ENCODE data around the gene ZNF805.
"Not testable (repeated sequence)": the region's sequence is repeated elsewhere in the genome, so short reads cannot be mapped to it uniquely, and the experiment has no call there.

The ZNF805 gene

DNA sequence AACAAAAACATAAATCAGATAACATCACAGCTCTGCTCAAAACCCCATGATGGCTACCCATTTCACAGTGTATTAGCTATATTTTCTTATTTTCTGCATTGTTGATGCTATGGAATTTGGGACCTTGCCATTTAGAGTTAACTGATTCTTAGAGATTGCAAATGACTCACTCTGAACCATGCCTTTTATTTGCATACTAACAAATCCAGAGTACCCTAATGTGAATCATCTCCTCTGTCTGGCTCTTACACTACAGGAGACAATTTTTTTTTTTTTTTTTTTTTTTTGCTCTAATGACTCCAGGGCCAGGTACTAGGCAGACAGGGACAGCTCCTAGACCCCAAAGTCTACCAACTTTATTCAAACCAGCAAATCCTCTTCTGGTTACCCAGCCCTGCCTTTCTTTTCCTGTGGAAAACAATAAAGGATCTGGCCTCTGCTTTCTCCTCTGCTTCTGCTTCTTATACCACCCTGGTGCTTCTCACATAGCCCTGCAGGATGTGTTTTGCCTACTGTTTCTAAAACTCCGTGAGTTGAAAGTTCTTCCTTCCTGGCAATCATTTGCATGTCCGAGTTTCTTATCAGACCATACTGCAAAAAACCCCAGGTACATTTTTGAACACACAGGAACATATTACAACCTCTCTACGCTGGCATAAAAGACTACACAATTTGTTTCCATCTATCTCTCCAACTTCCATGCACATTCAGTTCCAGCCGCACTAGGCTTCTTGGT is 29.3 kb downstream of the ZNF805 start:
- no peaks in the 10 kb centered on the region for H3K27me3 ChIP-seq (ENCODE audit: control insufficient read depth, insufficient read depth, low read length)
- no peaks in the 10 kb centered on the region for H3K36me3 ChIP-seq (ENCODE audit: control insufficient read depth, insufficient read depth, low read length)
- H3K9me3 ChIP-seq (ENCODE audit: control insufficient read depth, insufficient read depth, low read length): no peaks in the 10 kb centered on the region
- no peaks in the 10 kb centered on the region for H3K4me1 ChIP-seq (ENCODE audit: control insufficient read depth, insufficient read depth, low read length)
- no peak overlapping the region for H3K9ac ChIP-seq (ENCODE audit: low read depth, low read length)
- H3K4me3 ChIP-seq (ENCODE audit: low read depth, low read length): no peak overlapping the region

DNA sequence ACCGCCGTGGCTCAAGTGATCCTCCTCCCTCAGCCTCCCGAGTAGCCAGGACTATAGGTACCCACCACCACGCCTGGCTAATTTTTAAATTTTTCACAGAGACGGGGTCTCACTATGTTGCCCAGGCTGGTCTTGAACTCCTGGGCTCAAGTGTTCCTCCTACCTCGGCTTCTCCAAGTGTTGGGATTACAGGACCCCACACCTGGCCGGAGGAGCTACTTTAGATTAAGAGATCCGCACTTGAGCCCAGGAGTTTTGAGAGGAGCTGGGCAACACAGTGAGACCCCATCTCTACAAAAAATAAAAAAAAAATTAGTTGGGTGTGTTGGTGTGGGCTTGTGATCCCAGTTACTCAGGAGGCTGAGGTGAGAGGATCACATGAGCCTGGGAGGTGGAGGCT is 30.8 kb downstream of the ZNF805 start:
- Histone ChIP-seq H3K27me3 (ENCODE audit: control insufficient read depth, insufficient read depth, low read length) (no peaks in the 10 kb centered on the region), H3K36me3 (ENCODE audit: control insufficient read depth, insufficient read depth, low read length) (no peaks in the 10 kb centered on the region), H3K9me3 (ENCODE audit: control insufficient read depth, insufficient read depth, low read length) (no peaks in the 10 kb centered on the region), H3K4me1 (ENCODE audit: control insufficient read depth, insufficient read depth, low read length) (no peaks in the 10 kb centered on the region), H3K9ac (ENCODE audit: low read depth, low read length) (no peak overlapping the region), H3K4me3 (ENCODE audit: low read depth, low read length) (no peak overlapping the region)

DNA sequence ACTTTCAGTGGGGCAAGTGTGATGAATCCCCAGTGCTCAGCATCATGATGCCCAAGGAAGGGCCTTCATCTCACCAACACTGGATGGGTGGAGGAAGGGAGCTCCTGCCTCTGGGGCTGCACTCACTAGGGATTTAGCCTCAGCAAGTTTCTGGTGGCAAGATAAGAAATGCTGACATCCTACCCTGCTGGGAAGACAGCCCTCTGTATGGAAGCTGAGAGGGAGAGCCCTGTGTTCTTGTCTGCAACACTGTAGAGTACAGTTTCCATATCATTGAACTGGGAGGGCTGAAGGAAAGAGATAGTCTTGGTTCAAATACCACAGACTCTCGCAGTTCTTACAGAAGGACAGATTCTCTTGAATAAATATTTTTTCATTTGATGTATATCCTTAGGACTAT is 32.6 kb downstream of the ZNF805 start:
- no peak overlapping the region for H3K9ac ChIP-seq (ENCODE audit: low read depth, low read length)
- no peaks in the 10 kb centered on the region for H3K4me1 ChIP-seq (ENCODE audit: control insufficient read depth, insufficient read depth, low read length)
- H3K9me3 ChIP-seq (ENCODE audit: control insufficient read depth, insufficient read depth, low read length): no peaks in the 10 kb centered on the region
- no peak overlapping the region for H3K4me3 ChIP-seq (ENCODE audit: low read depth, low read length)
- H3K27me3 ChIP-seq (ENCODE audit: control insufficient read depth, insufficient read depth, low read length): no peaks in the 10 kb centered on the region
- H3K36me3 ChIP-seq (ENCODE audit: control insufficient read depth, insufficient read depth, low read length): no peaks in the 10 kb centered on the region

DNA sequence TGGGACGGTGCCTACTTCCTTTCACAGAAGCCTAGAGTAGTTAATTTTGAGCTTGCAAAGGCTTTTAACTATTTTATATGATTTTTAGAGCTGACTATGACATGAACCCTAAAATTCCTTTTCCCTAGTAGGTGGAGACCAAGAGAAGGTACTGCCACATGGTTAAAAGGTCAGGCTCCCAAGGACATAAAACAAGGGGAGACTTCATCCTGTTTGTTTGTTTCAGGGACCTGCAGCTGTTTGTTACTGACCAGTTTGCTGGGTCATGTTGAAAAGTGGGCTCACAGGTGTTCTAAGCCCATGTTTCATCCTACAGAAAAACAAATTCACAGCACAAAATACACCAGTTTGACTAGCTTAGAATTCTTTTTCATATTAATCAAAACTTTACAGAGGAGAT is 36.0 kb downstream of the ZNF805 start:
- H3K4me3 ChIP-seq (ENCODE audit: low read depth, low read length): no peak overlapping the region
- H3K4me1 ChIP-seq (ENCODE audit: control insufficient read depth, insufficient read depth, low read length): no peaks in the 10 kb centered on the region
- no peaks in the 10 kb centered on the region for H3K9me3 ChIP-seq (ENCODE audit: control insufficient read depth, insufficient read depth, low read length)
- H3K27me3 ChIP-seq (ENCODE audit: control insufficient read depth, insufficient read depth, low read length): no peaks in the 10 kb centered on the region
- H3K36me3 ChIP-seq (ENCODE audit: control insufficient read depth, insufficient read depth, low read length): no peaks in the 10 kb centered on the region
- no peak overlapping the region for H3K9ac ChIP-seq (ENCODE audit: low read depth, low read length)

DNA sequence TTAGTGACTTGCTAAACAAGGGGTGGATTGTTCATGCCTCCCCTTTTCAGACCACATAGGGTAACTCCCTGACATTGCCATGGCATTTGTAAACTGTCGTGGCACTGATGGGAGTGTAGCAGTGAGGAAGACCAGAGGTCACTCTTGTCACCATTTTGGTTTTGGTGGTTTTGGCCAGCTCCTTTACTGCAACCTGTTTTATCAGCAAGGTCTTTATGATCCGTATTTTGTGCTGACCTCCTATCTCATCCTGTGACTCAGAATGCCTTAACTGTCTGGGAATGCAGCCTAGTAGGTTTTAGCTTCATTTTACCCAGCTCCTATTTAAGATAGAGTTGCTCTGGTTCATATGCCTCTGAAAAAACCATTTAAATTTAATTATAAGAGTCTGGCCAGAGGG is 38.0 kb downstream of the ZNF805 start:
- not testable (repeated sequence) for H3K4me3 ChIP-seq (ENCODE audit: low read depth, low read length); H3K27me3 ChIP-seq (ENCODE audit: control insufficient read depth, insufficient read depth, low read length); H3K4me1 ChIP-seq (ENCODE audit: control insufficient read depth, insufficient read depth, low read length); H3K9me3 ChIP-seq (ENCODE audit: control insufficient read depth, insufficient read depth, low read length); H3K36me3 ChIP-seq (ENCODE audit: control insufficient read depth, insufficient read depth, low read length); H3K9ac ChIP-seq (ENCODE audit: low read depth, low read length)

DNA sequence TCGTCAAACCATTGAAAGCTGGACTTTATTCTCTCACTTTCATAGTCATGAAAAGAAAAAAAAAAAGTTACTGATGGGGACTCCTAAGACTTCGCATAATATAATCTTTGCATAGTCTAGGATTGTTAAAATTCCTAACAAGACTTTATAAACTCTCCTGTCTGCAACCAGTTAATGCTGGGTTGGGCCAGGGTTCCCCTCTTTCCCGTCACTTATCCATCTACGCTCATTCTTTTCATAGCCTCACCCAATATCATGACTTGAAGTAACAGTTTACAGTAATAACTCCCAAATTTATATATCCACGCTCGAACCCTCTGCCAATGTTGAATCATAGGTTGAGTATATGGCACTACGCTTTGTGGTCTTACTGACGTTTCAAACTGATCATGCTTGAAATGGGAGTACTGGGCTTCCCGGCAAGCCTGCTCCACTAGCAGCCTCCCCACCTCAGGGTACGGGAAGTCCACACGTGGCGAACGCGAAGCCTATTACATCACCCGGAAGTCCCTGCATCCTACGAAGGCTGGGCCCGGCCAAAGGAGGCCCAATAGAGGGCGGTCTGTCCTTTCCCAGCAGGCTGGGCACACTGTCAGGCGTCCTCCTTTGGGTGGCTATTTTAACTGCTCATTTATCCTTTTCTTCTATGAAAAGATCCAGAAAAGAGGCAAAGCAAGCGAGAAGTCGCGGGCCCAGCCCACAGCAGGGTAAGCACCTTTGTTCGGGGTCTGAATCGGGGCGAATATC is 39.2 kb downstream of the ZNF805 start:
- peaks cover 3% of the 10 kb centered on the region for H3K36me3 ChIP-seq (ENCODE audit: control insufficient read depth, insufficient read depth, low read length)

DNA sequence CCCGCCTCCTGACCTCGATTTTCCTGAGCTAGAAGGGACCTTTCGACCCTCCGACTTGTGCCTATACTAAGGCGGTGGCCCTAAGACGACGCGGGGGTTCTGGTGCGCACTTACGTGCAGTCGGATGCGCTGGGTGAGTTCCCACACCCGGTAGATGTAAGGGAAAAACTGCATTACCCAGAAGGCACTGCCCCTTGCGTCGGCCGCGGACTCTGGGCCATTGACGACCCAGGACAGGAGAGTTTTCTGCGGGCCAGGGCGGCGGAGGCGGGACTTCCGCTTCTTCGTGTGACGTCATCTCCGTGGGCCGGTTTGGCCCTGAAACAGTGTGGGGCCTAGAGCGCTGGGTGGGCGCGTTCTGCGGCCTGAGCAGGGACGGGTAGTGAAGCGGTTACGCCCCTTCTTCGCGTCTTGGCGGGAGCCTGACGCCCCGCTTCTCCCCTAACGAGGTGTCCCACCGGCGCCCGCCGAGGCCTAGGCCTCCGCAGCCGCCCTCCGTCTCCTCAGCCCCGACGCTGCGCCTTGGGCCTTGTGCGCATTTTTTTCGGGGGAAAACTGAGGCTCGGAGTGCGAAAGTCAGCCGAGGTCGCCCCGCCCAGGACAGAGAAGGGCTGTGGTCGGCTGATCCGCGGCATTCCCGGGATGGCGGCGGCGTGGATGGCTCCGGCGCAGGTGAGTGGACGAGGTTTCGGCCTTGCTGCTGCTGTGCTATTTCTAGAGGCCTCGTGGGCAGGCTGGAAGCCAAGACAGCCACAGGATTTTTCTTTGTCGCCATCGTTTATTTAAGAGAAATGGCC is 39.9 kb downstream of the ZNF805 start, which contains the start of gene ZNF460:
Gene ZNF460 (plus strand): TSS at position 321 of the 797 bp plus-strand sequence. CDS start 322 bp downstream, at position 643.
- H3K4me3 ChIP-seq (ENCODE audit: low read depth, low read length): peak within 1 kb of the TSS; percentile 85

More for the DNA sequence above, 39.2 kb downstream of the ZNF805 start:
- Histone ChIP-seq H3K4me3 (ENCODE audit: low read depth, low read length) (peak overlapping the region; percentile 85), H3K4me1 (ENCODE audit: control insufficient read depth, insufficient read depth, low read length) (no peaks in the 10 kb centered on the region), H3K9ac (ENCODE audit: low read depth, low read length) (peak overlapping the region; percentile 94), H3K9me3 (ENCODE audit: control insufficient read depth, insufficient read depth, low read length) (no peaks in the 10 kb centered on the region), H3K27me3 (ENCODE audit: control insufficient read depth, insufficient read depth, low read length) (no peaks in the 10 kb centered on the region)

DNA sequence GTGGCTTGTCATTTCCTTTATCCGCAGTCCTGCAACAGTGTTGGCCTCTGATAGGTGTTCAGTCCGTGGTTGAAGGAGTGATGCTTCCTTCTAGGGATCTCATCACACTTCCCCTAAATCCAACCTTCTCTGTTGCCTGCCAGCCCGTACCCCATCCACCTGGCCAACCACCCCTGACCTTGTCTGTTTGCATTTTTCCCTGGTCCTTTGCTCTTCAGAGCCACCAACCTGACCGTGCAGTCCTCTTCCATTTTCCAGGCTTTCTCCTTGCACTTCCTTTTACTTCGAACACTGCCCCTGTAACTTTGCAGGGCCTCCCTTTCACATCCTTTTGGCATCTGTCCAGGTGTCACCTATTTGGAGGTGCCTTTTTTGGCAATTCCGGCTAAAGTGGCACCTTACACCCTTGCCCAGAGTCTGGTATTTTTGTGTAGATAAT is 40.5 kb downstream of the ZNF805 start:
- Histone ChIP-seq H3K9ac (ENCODE audit: low read depth, low read length) (peak overlapping the region; percentile 82), H3K4me1 (ENCODE audit: control insufficient read depth, insufficient read depth, low read length) (no peaks in the 10 kb centered on the region), H3K36me3 (ENCODE audit: control insufficient read depth, insufficient read depth, low read length) (peaks cover 17% of the 10 kb centered on the region), H3K27me3 (ENCODE audit: control insufficient read depth, insufficient read depth, low read length) (no peaks in the 10 kb centered on the region), H3K4me3 (ENCODE audit: low read depth, low read length) (peak overlapping the region; percentile 85), H3K9me3 (ENCODE audit: control insufficient read depth, insufficient read depth, low read length) (no peaks in the 10 kb centered on the region)

More for the DNA sequence above, 39.9 kb downstream of the ZNF805 start, which contains the start of gene ZNF460:
- Histone ChIP-seq H3K36me3 (ENCODE audit: control insufficient read depth, insufficient read depth, low read length) (peaks cover 11% of the 10 kb centered on the region), H3K4me1 (ENCODE audit: control insufficient read depth, insufficient read depth, low read length) (no peaks in the 10 kb centered on the region), H3K27me3 (ENCODE audit: control insufficient read depth, insufficient read depth, low read length) (no peaks in the 10 kb centered on the region), H3K9me3 (ENCODE audit: control insufficient read depth, insufficient read depth, low read length) (no peaks in the 10 kb centered on the region), H3K9ac (ENCODE audit: low read depth, low read length) (peak within 1 kb of the TSS; percentile 94)

DNA sequence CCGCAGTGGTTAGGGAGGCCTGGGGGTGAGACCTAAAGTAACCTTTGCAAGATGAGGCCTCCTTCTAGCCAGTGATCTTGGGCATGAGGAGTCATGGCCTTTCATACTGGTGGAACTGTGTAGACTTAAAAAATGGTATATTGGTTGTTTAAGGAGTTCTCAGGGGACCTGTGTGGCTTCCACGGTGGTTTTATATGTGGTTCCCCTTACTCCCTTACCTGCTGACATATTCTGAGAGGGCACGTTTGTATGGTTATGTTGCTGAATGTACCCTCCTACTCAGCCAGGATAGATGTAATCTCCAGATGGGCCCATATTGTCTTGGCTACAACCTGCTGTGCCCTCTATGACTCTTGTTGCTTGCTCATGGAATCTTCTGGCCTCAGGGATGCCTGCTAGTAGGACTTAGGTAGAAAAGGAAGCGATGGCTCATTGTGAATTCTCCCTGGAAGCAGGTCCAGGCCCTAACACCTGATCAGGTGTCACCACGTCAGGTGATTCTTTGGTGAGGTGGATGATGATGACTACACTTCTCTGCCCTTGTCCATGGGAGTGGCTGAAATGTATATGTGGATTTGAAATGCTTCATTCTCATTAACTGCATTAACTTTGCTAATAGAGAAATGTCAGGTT is 41.7 kb downstream of the ZNF805 start:
- H3K9me3 ChIP-seq (ENCODE audit: control insufficient read depth, insufficient read depth, low read length): no peaks in the 10 kb centered on the region
- peaks cover 18% of the 10 kb centered on the region for H3K36me3 ChIP-seq (ENCODE audit: control insufficient read depth, insufficient read depth, low read length)
- no peaks in the 10 kb centered on the region for H3K4me1 ChIP-seq (ENCODE audit: control insufficient read depth, insufficient read depth, low read length)
- H3K4me3 ChIP-seq (ENCODE audit: low read depth, low read length): peak overlapping the region; percentile 4
- H3K27me3 ChIP-seq (ENCODE audit: control insufficient read depth, insufficient read depth, low read length): no peaks in the 10 kb centered on the region
- H3K9ac ChIP-seq (ENCODE audit: low read depth, low read length): peak overlapping the region; percentile 6

DNA sequence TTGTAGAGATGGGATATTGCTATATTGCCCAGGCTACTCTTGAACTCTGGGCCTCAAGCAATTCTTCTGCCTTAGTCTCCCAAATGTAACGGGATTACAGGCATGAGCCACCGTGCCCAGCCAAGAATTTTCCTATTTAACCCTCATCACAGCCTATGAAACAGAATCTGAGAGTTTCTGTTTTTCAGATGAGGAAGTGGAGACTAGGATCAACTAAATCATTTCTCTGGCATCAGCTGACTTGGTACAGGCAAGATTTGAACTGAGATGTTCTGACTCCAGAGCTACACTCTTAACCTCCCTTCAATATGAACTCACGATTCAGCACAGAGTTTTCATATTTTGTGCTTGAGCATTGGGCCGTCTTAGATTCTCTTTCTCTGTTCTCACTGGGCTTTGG is 47.9 kb downstream of the ZNF805 start:
- Histone ChIP-seq H3K9ac (ENCODE audit: low read depth, low read length) (no peak overlapping the region), H3K4me1 (ENCODE audit: control insufficient read depth, insufficient read depth, low read length) (no peaks in the 10 kb centered on the region), H3K9me3 (ENCODE audit: control insufficient read depth, insufficient read depth, low read length) (no peaks in the 10 kb centered on the region), H3K36me3 (ENCODE audit: control insufficient read depth, insufficient read depth, low read length) (peaks cover 51% of the 10 kb centered on the region), H3K4me3 (ENCODE audit: low read depth, low read length) (no peak overlapping the region), H3K27me3 (ENCODE audit: control insufficient read depth, insufficient read depth, low read length) (no peaks in the 10 kb centered on the region)

DNA sequence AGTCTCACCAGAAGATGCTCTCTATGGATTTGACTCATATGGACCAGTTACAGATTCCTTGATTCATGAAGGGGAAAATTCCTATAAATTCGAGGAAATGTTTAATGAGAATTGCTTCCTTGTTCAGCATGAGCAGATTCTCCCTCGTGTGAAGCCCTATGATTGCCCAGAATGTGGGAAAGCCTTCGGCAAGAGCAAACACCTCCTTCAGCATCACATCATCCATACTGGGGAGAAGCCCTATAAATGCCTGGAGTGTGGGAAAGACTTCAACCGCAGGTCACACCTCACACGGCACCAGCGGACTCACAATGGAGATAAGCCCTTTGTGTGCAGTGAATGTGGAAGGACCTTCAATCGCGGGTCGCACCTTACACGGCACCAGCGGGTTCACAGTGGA is 50.5 kb downstream of the ZNF805 start:
- Histone ChIP-seq H3K36me3 (ENCODE audit: control insufficient read depth, insufficient read depth, low read length) (peaks cover 34% of the 10 kb centered on the region), H3K4me3 (ENCODE audit: low read depth, low read length) (no peak overlapping the region), H3K4me1 (ENCODE audit: control insufficient read depth, insufficient read depth, low read length) (no peaks in the 10 kb centered on the region), H3K9me3 (ENCODE audit: control insufficient read depth, insufficient read depth, low read length) (no peaks in the 10 kb centered on the region), H3K27me3 (ENCODE audit: control insufficient read depth, insufficient read depth, low read length) (no peaks in the 10 kb centered on the region), H3K9ac (ENCODE audit: low read depth, low read length) (no peak overlapping the region)

Data from iPS-15b (cell line).